Right lobe of liver (tissue), 6 donors: ENCODE data around the gene ING2. TPM values are rescaled to one million over a fixed set of nuclear protein-coding genes. Genes with fewer than 3 reads are reported as not detected.
A peak's percentile ranks its signal among the peaks of the same experiment; 100 is the strongest.

Experiments
- ATAC-seq, 4 donors: fragments of 200-7000 bp; cut with Tn5 transposase; one replicate each; pipeline ENCODE4 v1.9.1; 2020; ENCODE audit warnings: mild to moderate bottlenecking in 4 of 4, moderate library complexity in 4 of 4
- DNase-seq, 3 donors: peaks; one replicate each; pipeline ENCODE4 v3.0.0-alpha.2; 2020
- H3K27ac ChIP-seq, 3 donors: fragments of 200-600 bp; one replicate each; pipeline ENCODE4 v1.8.0; 2022
- H3K27me3 ChIP-seq, 2 donors: fragments of 200-600 bp; one replicate each; pipeline ENCODE4 v1.8.0; 2022
- H3K36me3 ChIP-seq, 4 donors: fragments of 200-600 bp; sonication (generic) in 1 of 4; one replicate each; pipeline versions ENCODE4 v1.5.1 to v1.8.0; 2017 to 2022; ENCODE audit warnings: control low read depth in 1 of 4
- H3K4me1 ChIP-seq, 4 donors: fragments of 200-600 bp; sonication (generic) in 1 of 4; one replicate each; pipeline versions ENCODE4 v1.5.1 to v1.8.0; 2017 to 2022; ENCODE audit warnings: control low read depth in 1 of 4
- H3K4me3 ChIP-seq, 3 donors: fragments of 200-600 bp; one replicate each; pipeline ENCODE4 v1.8.0; 2022
- H3K9me3 ChIP-seq, 4 donors: fragments of 200-600 bp; sonication (generic) in 1 of 4; one replicate each; pipeline versions ENCODE4 v1.5.1 to v1.8.0; 2017 to 2022; ENCODE audit warnings: control low read depth in 1 of 4
- POLR2A ChIP-seq: fragments of 450-650 bp; IDR thresholded peaks from one replicate; pipeline ENCODE4 v1.6.1; 2017; ENCODE audit warnings: antibody characterized with exemption, mild to moderate bottlenecking
- WGBS: methylation state at CpG from one replicate; pipeline ENCODE4 v1.1.6; 2018; ENCODE audit warnings: low coverage, low lambda C conversion rate; ENCODE audit not compliant: insufficient coverage; ENCODE audit errors: missing lambda C conversion rate; 5-methylcytosine and 5-hydroxymethylcytosine counted together
- intact Hi-C, 2 donors: fragments of 100-400 bp; cut with DNase I; formaldehyde crosslinking; loops; one replicate each; pipeline versions ENCODE4 v1.11.2 to v1.14.1; 2022
- total RNA-seq, 6 experiments: library from RNA; depleted of rRNA in 2 of 6; stranded (reverse); fragments of >200 nt in 2 of 6; fragmentation: NEBNext Ultra II Directional in 3 of 6; extraction: Animal tissue kit (Norgen Biotek cat#: 25700) in 3 of 6; gene quantifications; one replicate each; pipeline versions ENCODE4 v1.1.0 to v1.2.4, GENCODE V29; 2016 to 2023
- TF ChIP-seq, protein P1 (sequence below), 4 donors: fragments of 200-600 bp in 3 of 4; fragments of 450-650 bp in 1 of 4; IDR thresholded peaks; one replicate each; pipeline versions ENCODE4 v1.5.1 to v1.8.0; 2016 to 2022; ENCODE audit warnings: antibody characterized with exemption in 4 of 4, mild to moderate bottlenecking in 2 of 4
- donor health status: DM: no; HTN: yes; CAD: no.
- donor health status: DM: no; HTN: no; CAD: no.
- donor health status: DM: no; HTN: no; CAD: no.
- donor health status: DM: no; HTN: yes; CAD: no.
- donor health status: DM: no; HTN: yes; CAD: no.

The ING2 gene
- total RNA-seq, 6 experiments from 2014 or later = 3.5 to 7.3 (median 5.6) TPM

DNA sequence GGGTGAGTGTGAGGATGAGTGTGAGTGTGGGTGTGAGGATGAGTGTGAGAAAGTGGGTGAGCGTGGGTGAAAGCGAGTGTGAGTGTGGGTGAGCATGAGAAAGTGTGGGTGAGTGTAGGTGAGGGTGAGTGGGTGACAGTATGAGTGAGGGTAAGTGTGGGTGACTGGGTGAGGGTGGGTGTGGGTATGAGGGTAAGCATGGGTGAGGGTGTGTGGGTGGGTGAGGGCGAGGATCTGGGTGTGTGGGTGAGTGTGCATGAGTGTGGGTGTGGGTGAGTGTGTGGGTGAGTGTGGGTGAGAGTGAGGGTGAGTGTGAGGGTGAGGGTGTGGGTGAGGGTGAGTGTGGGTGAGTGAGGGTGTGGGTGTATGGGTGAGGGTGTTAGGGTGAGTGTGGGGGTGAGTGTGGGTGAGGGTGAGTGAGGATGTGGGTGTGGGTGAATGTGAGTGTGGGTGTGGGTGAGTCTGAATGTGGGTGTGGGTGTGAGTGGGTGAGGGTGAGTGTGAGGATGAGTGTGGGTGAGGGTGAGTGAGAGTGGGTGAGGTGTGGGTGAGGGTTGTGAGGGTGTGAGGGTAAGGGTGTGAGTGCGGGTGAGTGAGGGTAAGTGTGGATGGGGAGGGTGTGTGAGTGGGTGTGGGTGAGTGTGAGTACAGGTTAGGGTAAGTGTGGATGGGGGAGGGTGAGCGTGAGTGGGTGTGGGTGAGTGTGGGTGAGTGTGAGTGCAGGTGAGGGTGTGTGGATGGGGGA lies 48.9 kb downstream of the ING2 start:
- 77% methylated on average over 5 of the region's 5 CpGs for WGBS
- intact Hi-C loops = no loop called here
- TF ChIP-seq POLR2A = no peak
- TF ChIP-seq, protein P1, sequence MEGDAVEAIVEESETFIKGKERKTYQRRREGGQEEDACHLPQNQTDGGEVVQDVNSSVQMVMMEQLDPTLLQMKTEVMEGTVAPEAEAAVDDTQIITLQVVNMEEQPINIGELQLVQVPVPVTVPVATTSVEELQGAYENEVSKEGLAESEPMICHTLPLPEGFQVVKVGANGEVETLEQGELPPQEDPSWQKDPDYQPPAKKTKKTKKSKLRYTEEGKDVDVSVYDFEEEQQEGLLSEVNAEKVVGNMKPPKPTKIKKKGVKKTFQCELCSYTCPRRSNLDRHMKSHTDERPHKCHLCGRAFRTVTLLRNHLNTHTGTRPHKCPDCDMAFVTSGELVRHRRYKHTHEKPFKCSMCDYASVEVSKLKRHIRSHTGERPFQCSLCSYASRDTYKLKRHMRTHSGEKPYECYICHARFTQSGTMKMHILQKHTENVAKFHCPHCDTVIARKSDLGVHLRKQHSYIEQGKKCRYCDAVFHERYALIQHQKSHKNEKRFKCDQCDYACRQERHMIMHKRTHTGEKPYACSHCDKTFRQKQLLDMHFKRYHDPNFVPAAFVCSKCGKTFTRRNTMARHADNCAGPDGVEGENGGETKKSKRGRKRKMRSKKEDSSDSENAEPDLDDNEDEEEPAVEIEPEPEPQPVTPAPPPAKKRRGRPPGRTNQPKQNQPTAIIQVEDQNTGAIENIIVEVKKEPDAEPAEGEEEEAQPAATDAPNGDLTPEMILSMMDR (IDR thresholded peaks at IDR 0.05) = no peak
- Histone ChIP-seq H3K27ac (no peak overlapping the region), H3K36me3 (no peaks in the 10 kb centered on the region), H3K4me3 (no peak overlapping the region), H3K9me3 (no peaks in the 10 kb centered on the region), H3K27me3 (no peaks in the 10 kb centered on the region), H3K4me1 (no peaks in the 10 kb centered on the region)
- ATAC-seq = peak in 1 of 4 donors; percentile 40
- DNase-seq = no peak

DNA sequence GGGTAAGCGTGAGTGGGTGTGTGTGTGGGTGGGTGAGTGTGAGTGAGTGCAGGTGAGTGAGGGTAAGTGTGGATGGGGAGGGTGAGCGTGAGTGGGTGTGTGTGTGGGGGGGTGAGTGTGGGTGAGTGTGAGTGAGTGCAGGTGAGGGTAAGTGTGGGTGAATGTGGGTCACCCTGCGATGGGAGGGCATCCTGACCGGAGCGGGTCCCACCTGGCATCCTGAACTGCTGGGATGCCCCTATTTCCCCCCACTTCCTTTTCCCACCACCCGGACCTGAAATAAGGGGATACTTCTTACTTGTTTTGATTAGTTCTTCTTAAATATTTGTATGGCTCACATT lies 49.5 kb downstream of the ING2 start:
- Histone ChIP-seq H3K36me3 (no peaks in the 10 kb centered on the region), H3K27ac (no peak overlapping the region), H3K27me3 (no peaks in the 10 kb centered on the region), H3K4me1 (no peaks in the 10 kb centered on the region), H3K4me3 (no peak overlapping the region), H3K9me3 (no peaks in the 10 kb centered on the region)
- TF ChIP-seq, protein P1 (IDR thresholded peaks at IDR 0.05) = no peak
- no peak for TF ChIP-seq POLR2A
- no peak for ATAC-seq
- no peak for DNase-seq
- intact Hi-C loops = no loop called here
- 56% methylated on average over 4 of the region's 6 CpGs for WGBS

DNA sequence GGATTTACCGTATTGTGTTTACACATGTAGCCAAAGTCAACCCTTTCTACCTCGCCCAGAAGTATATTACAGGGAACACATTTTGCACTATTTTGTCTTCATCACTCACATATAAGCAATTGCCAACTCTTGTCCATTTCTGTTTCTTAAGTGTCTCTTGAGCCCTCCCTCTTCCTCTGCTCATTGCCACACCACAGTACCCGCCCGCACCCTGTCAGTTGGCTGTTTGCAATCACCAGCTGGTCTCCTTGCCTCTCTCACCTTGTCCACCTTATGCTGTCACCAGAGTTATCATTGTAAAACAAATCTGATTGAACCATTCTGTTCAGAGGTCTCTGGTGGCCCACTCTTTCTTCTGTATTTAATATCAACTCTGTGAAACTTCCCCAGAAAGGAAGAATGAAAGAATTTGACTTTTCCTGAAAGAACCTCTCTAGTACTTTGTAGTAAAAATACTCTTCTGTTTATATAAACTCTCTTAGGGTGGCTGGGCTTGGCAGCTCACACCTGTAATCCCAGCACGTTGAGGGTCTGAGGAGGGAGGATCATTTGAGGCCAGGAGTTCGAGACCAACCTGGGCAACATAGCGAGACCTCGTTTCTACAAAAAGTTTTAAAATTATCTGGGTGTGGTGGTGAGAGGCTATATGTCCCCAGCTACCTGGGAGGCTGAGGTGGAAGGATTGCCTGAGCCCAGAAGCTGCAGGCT lies 50.2 kb downstream of the ING2 start:
- 47% methylated on average over 7 of the region's 8 CpGs for WGBS
- ATAC-seq = no peak
- Histone ChIP-seq H3K27me3 (no peaks in the 10 kb centered on the region), H3K36me3 (no peaks in the 10 kb centered on the region), H3K27ac (no peak overlapping the region), H3K4me3 (no peak overlapping the region), H3K9me3 (no peaks in the 10 kb centered on the region), H3K4me1 (no peaks in the 10 kb centered on the region)
- TF ChIP-seq POLR2A = no peak
- TF ChIP-seq, protein P1 (IDR thresholded peaks at IDR 0.05) = no peak
- no peak for DNase-seq
- intact Hi-C loops = no loop called here

DNA sequence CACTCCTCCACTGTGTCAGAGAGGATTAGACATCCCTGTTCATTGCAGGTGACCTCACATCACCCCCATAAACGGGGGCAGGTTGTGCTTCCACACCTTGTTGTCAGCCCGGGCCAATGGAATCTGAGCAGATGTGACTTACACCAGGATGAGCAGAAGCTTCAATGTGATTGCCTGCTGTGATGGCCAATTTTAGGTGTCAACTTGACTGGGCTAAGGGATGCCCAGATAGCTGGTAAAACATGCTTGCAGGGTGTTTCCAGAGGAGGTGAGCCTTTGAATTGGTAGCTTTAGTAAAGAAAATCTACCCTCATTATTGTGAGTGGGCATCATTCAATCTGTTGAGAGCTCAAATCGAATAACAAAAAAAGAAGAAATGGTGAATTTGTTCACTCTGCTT lies 52.1 kb downstream of the ING2 start:
- H3K27ac ChIP-seq = no peak overlapping the region
- no peak overlapping the region for H3K4me3 ChIP-seq
- no peaks in the 10 kb centered on the region for H3K4me1 ChIP-seq
- intact Hi-C loops = no loop called here
- DNase-seq (no peak), ATAC-seq (no peak)
- WGBS = 64% methylated on average over 2 of the region's 3 CpGs
- TF ChIP-seq, protein P1 (IDR thresholded peaks at IDR 0.05) = no peak
- TF ChIP-seq POLR2A = no peak
- no peaks in the 10 kb centered on the region for H3K36me3 ChIP-seq
- no peaks in the 10 kb centered on the region for H3K27me3 ChIP-seq
- H3K9me3 ChIP-seq = no peaks in the 10 kb centered on the region
